Spinal cord (tissue), 10 donors: ENCODE results near the gene EML5. TPM values are rescaled to one million over a fixed set of nuclear protein-coding genes. Genes with fewer than 3 reads are reported as not detected.
A peak's percentile ranks its signal among the peaks of the same experiment; 100 is the strongest.

Experiments used
- DNase-seq, 6 donors: peaks; one replicate each; pipeline versions ENCODE4 v3.0.0 to v3.0.0-alpha.2; 2013 to 2015; ENCODE audit warnings: low spot score in 6 of 6, low read depth in 4 of 6
- H3K27ac ChIP-seq: one replicate; pipeline ENCODE4 v1.5.1; 2013; ENCODE audit warnings: low read depth, low read length, control low read depth
- H3K27me3 ChIP-seq: one replicate; pipeline ENCODE4 v1.6.1; 2013; ENCODE audit warnings: low read length; ENCODE audit not compliant: control insufficient read depth, insufficient read depth
- H3K36me3 ChIP-seq: one replicate; pipeline ENCODE4 v1.6.1; 2013; ENCODE audit warnings: low read length; ENCODE audit not compliant: control insufficient read depth, insufficient read depth
- H3K4me1 ChIP-seq: one replicate; pipeline ENCODE4 v1.6.1; 2013; ENCODE audit warnings: low read length; ENCODE audit not compliant: control insufficient read depth, insufficient read depth
- H3K4me3 ChIP-seq: one replicate; pipeline ENCODE4 v1.5.1; 2013; ENCODE audit warnings: low read depth, low read length, control low read depth
- H3K9me3 ChIP-seq: one replicate; pipeline ENCODE4 v1.6.1; 2013; ENCODE audit warnings: low read length; ENCODE audit not compliant: control insufficient read depth, insufficient read depth
- WGBS: methylation state at CpG from one replicate; pipeline ENCODE4 v1.1.5; 2013; ENCODE audit warnings: missing lambda C conversion rate; ENCODE audit not compliant: insufficient coverage; 5-methylcytosine and 5-hydroxymethylcytosine counted together
- long read RNA-seq, 4 donors: transcript quantifications; one replicate each; lab custom pipeline, GENCODE V29; 2026
- polyA plus RNA-seq, 2 donors: library from polyadenylated mRNA; unstranded; fragments of 120-200 nt; gene quantifications; one replicate each; pipeline ENCODE4 v1.2.1, GENCODE V29; 2013; ENCODE audit not compliant: insufficient read length in 2 of 2
- total RNA-seq, 2 donors: library from RNA; depleted of rRNA in 1 of 2; stranded (reverse); fragments of 120-200 nt in 1 of 2; fragments of >200 nt in 1 of 2; gene quantifications; one replicate each; pipeline versions ENCODE4 v1.2.3 to v1.2.4, GENCODE V29; 2013 to 2014
- donor health status: healthy.

EML5 gene
- total RNA-seq, result 10 to 100 TPM in 1 of 2 donors, 1 to 10 TPM in 1; 7.9 to 16.1 TPM
- 1 to 10 TPM; 5.2 to 7.1 TPM for polyA plus RNA-seq
- long read RNA-seq, donor 1, partial matches to known transcripts, result 0 of 1 reads
- long read RNA-seq, donor 1, other reads (novel, unspliced or antisense), result 0 of 1 reads
- long read RNA-seq, donor 2, result 0 reads
- long read RNA-seq, donor 3, result 0 reads
- long read RNA-seq, donor 4, result 0 reads

- Histone ChIP-seq H3K9me3 (no peaks in the 10 kb centered on the region), H3K27ac (no peak within 1 kb of the TSS), H3K4me1 (peaks cover 13% of the 10 kb centered on the region), H3K4me3 (peak within 1 kb of the TSS; percentile 62), H3K27me3 (peaks cover 8% of the 10 kb centered on the region), H3K36me3 (no peaks in the 10 kb centered on the region)
- WGBS, result under 1% methylated on average over 111 of the region's 111 CpGs
- DNase-seq, result peak; percentile 58 to 95 (median 80)
Observed at GRCh38 chr14:88792473-88793258, at the start of gene EML5. Gene EML5 (minus strand): TSS chr14:88792953. CDS start chr14:88792503, 450 bp downstream.

GRCh38 chr14:88842414-88842813 is 49.7 kb upstream of the EML5 start:
- Histone ChIP-seq H3K27ac (no peak overlapping the region), H3K9me3 (no peaks in the 10 kb centered on the region), H3K27me3 (no peaks in the 10 kb centered on the region), H3K36me3 (no peaks in the 10 kb centered on the region), H3K4me3 (no peak overlapping the region), H3K4me1 (no peaks in the 10 kb centered on the region)
- WGBS, result no CpG with 5 or more reads among the region's 1 CpG
- no peak for DNase-seq

GRCh38 chr14:88841741-88842140 is 49.0 kb upstream of the EML5 start:
- H3K9me3 ChIP-seq, result no peaks in the 10 kb centered on the region
- no peaks in the 10 kb centered on the region for H3K27me3 ChIP-seq
- no peak overlapping the region for H3K4me3 ChIP-seq
- H3K36me3 ChIP-seq, result no peaks in the 10 kb centered on the region
- DNase-seq, result no peak
- no peak overlapping the region for H3K27ac ChIP-seq
- no CpG with 5 or more reads among the region's 1 CpG for whole genome bisulfite sequencing
- no peaks in the 10 kb centered on the region for H3K4me1 ChIP-seq

- DNase-seq, result no peak
- no peak overlapping the region for H3K27ac ChIP-seq
- no peaks in the 10 kb centered on the region for H3K9me3 ChIP-seq
- H3K4me3 ChIP-seq, result no peak overlapping the region
- 100% methylated on average over 1 of the region's 5 CpGs for WGBS
- H3K4me1 ChIP-seq, result no peaks in the 10 kb centered on the region
- H3K36me3 ChIP-seq, result no peaks in the 10 kb centered on the region
- H3K27me3 ChIP-seq, result no peaks in the 10 kb centered on the region
Observed at GRCh38 chr14:88840926-88841325, 48.2 kb upstream of the EML5 start.

- H3K27me3 ChIP-seq, result no peaks in the 10 kb centered on the region
- peak in 1 of 6 donors; percentile 33 for DNase-seq
- no peak overlapping the region for H3K27ac ChIP-seq
- no peak overlapping the region for H3K4me3 ChIP-seq
- no peaks in the 10 kb centered on the region for H3K9me3 ChIP-seq
- WGBS, result 80% methylated on average over 1 of the region's 3 CpGs
- no peaks in the 10 kb centered on the region for H3K36me3 ChIP-seq
- H3K4me1 ChIP-seq, result no peaks in the 10 kb centered on the region
Observed at GRCh38 chr14:88838015-88838414, 45.3 kb upstream of the EML5 start.

- no CpG with 5 or more reads among the region's 1 CpG for WGBS
- Histone ChIP-seq H3K36me3 (no peaks in the 10 kb centered on the region), H3K4me3 (no peak overlapping the region), H3K9me3 (no peaks in the 10 kb centered on the region), H3K27me3 (no peaks in the 10 kb centered on the region), H3K27ac (no peak overlapping the region), H3K4me1 (no peaks in the 10 kb centered on the region)
- DNase-seq, result no peak
Observed at GRCh38 chr14:88837495-88837894, 44.7 kb upstream of the EML5 start.

- peak in 1 of 6 donors; percentile 27 for DNase-seq
- H3K36me3 ChIP-seq, result no peaks in the 10 kb centered on the region
- H3K4me1 ChIP-seq, result no peaks in the 10 kb centered on the region
- H3K27ac ChIP-seq, result no peak overlapping the region
- H3K27me3 ChIP-seq, result no peaks in the 10 kb centered on the region
- H3K4me3 ChIP-seq, result no peak overlapping the region
- no peaks in the 10 kb centered on the region for H3K9me3 ChIP-seq
Observed at GRCh38 chr14:88835661-88836060, 42.9 kb upstream of the EML5 start.

GRCh38 chr14:88834883-88835431 is 42.2 kb upstream of the EML5 start:
- Histone ChIP-seq H3K4me3 (no peak overlapping the region), H3K36me3 (no peaks in the 10 kb centered on the region), H3K27me3 (no peaks in the 10 kb centered on the region), H3K27ac (no peak overlapping the region), H3K9me3 (no peaks in the 10 kb centered on the region), H3K4me1 (no peaks in the 10 kb centered on the region)
- peak in 1 of 6 donors; percentile 13 for DNase-seq

GRCh38 chr14:88831284-88831683 is 38.5 kb upstream of the EML5 start:
- Histone ChIP-seq H3K4me3 (no peak overlapping the region), H3K4me1 (no peaks in the 10 kb centered on the region), H3K36me3 (no peaks in the 10 kb centered on the region), H3K9me3 (no peaks in the 10 kb centered on the region), H3K27ac (no peak overlapping the region), H3K27me3 (no peaks in the 10 kb centered on the region)
- no peak for DNase-seq
